H9 (cell line): ENCODE measurements around the gene PTPA. TPM values are rescaled to one million over a fixed set of nuclear protein-coding genes. Genes with fewer than 3 reads are reported as not detected.

ENCODE experiments used
- DNase-seq: peaks from one replicate; pipeline ENCODE4 v3.0.0-alpha.2; 2017
- H2AFZ ChIP-seq: one replicate; pipeline ENCODE4 v1.6.1; 2013; ENCODE audit warnings: mild to moderate bottlenecking, low read length, control low read depth, moderate library complexity
- H2AK5ac ChIP-seq: 2 replicates; pipeline ENCODE4 v1.6.1; 2013; ENCODE audit warnings: low read length, control low read depth, mixed read lengths; ENCODE audit not compliant: insufficient read length
- H2BK120ac ChIP-seq: one replicate; pipeline ENCODE4 v1.6.1; 2013; ENCODE audit warnings: low read depth, mild to moderate bottlenecking, low read length, control low read depth, inconsistent platforms; ENCODE audit not compliant: poor library complexity, severe bottlenecking
- H2BK12ac ChIP-seq: 2 replicates; pipeline ENCODE4 v1.6.1; 2013; ENCODE audit warnings: low read length, control low read depth, mixed read lengths, low read depth; ENCODE audit not compliant: insufficient read length
- H2BK15ac ChIP-seq: 2 replicates; pipeline ENCODE4 v1.6.1; 2013; ENCODE audit warnings: low read depth, low read length, control low read depth
- H2BK20ac ChIP-seq: one replicate; pipeline ENCODE4 v1.6.1; 2013; ENCODE audit warnings: low read depth, mild to moderate bottlenecking, low read length, control low read depth, inconsistent platforms; ENCODE audit not compliant: poor library complexity, severe bottlenecking
- H2BK5ac ChIP-seq: 2 replicates; pipeline ENCODE4 v1.6.1; 2013; ENCODE audit warnings: low read length, control low read depth, mixed read lengths; ENCODE audit not compliant: insufficient read length
- H3K14ac ChIP-seq: 2 replicates; pipeline ENCODE4 v1.6.1; 2013; ENCODE audit warnings: low read length, control low read depth; ENCODE audit not compliant: insufficient read depth
- H3K18ac ChIP-seq: 2 replicates; pipeline ENCODE4 v1.6.1; 2013; ENCODE audit warnings: low read depth, mild to moderate bottlenecking, mixed read lengths, low read length, control low read depth; ENCODE audit not compliant: insufficient read length
- H3K23ac ChIP-seq: 2 replicates; pipeline ENCODE4 v1.6.1; 2013; ENCODE audit warnings: low read length, control low read depth, mixed read lengths, low read depth; ENCODE audit not compliant: insufficient read length
- H3K23me2 ChIP-seq: 2 replicates; pipeline ENCODE4 v1.6.1; 2013; ENCODE audit warnings: low read depth, mild to moderate bottlenecking, mixed read lengths, low read length, control low read depth; ENCODE audit not compliant: insufficient read length, poor library complexity, severe bottlenecking
- H3K27ac ChIP-seq: 2 replicates; pipeline ENCODE4 v1.5.1; 2013; ENCODE audit warnings: low read length, control low read depth, mixed read lengths, low read depth; ENCODE audit not compliant: insufficient read length
- H3K27me3 ChIP-seq: 2 replicates; pipeline ENCODE4 v1.6.1; 2013; ENCODE audit warnings: low read length, control low read depth, inconsistent platforms; ENCODE audit not compliant: insufficient read depth
- H3K4ac ChIP-seq: 2 replicates; pipeline ENCODE4 v1.6.1; 2013; ENCODE audit warnings: low read depth, mild to moderate bottlenecking, control low read depth, inconsistent platforms, low read length, moderate library complexity
- H3K4me1 ChIP-seq: 2 replicates; pipeline ENCODE4 v1.6.1; 2013; ENCODE audit warnings: low read length, control low read depth, inconsistent platforms; ENCODE audit not compliant: insufficient read depth
- H3K4me2 ChIP-seq: 2 replicates; pipeline ENCODE4 v1.6.1; 2013; ENCODE audit warnings: low read length, control low read depth, mixed read lengths; ENCODE audit not compliant: insufficient read length, insufficient read depth
- H3K56ac ChIP-seq: 2 replicates; pipeline ENCODE4 v1.6.1; 2013; ENCODE audit warnings: low read depth, mild to moderate bottlenecking, mixed read lengths, low read length, control low read depth; ENCODE audit not compliant: insufficient read length
- H3K79me1 ChIP-seq: 2 replicates; pipeline ENCODE4 v1.6.1; 2013; ENCODE audit warnings: low read depth, mild to moderate bottlenecking, moderate library complexity, low read length, control low read depth, inconsistent platforms; ENCODE audit not compliant: insufficient read depth, poor library complexity, severe bottlenecking
- H3K79me2 ChIP-seq: 2 replicates; pipeline ENCODE4 v1.6.1; 2013; ENCODE audit warnings: low read length, control low read depth, inconsistent platforms; ENCODE audit not compliant: insufficient read depth
- H3K9ac ChIP-seq: 2 replicates; pipeline ENCODE4 v1.6.1; 2013; ENCODE audit warnings: low read length, control low read depth, mixed read lengths; ENCODE audit not compliant: insufficient read length; ENCODE audit errors: extremely low read depth
- H3K9me3 ChIP-seq: one replicate; pipeline ENCODE4 v1.6.1; 2013; ENCODE audit warnings: low read depth, low read length, inconsistent platforms; ENCODE audit not compliant: control insufficient read depth
- H3T11ph ChIP-seq: one replicate; pipeline ENCODE4 v1.6.1; 2013; ENCODE audit warnings: mild to moderate bottlenecking, low read length, control low read depth, inconsistent platforms
- H4K20me1 ChIP-seq: one replicate; pipeline ENCODE4 v1.6.1; 2013; ENCODE audit not compliant: control insufficient read depth, insufficient read length, insufficient read depth
- H4K5ac ChIP-seq: 2 replicates; pipeline ENCODE4 v1.6.1; 2013; ENCODE audit warnings: low read depth, mild to moderate bottlenecking, mixed read lengths, low read length, control low read depth; ENCODE audit not compliant: insufficient read length
- H4K8ac ChIP-seq: replicated peaks from 2 replicates; pipeline ENCODE4 v1.6.1; 2013; ENCODE audit warnings: low read length, control low read depth, mixed read lengths, low read depth; ENCODE audit not compliant: insufficient read length
- H4K91ac ChIP-seq: 2 replicates; pipeline ENCODE4 v1.6.1; 2013; ENCODE audit warnings: low read depth, mild to moderate bottlenecking, moderate library complexity, mixed read lengths, low read length, control low read depth; ENCODE audit not compliant: insufficient read length
- H3K27ac Mint-ChIP-seq, 3 experiments: 2 replicates in 2 of 3; 3 replicates in 1 of 3; pipeline ENCODE4 v1.8.0; 2020 to 2021; ENCODE audit warnings: mixed read lengths in 3 of 3, mild to moderate bottlenecking in 1 of 3, moderate library complexity in 1 of 3
- H3K27me3 Mint-ChIP-seq: 2 replicates; pipeline ENCODE4 v1.8.0; 2021; ENCODE audit warnings: low read depth, mild to moderate bottlenecking, moderate library complexity, mixed read lengths
- H3K36me3 Mint-ChIP-seq, 3 experiments: 2 replicates in 2 of 3; 3 replicates in 1 of 3; pipeline ENCODE4 v1.8.0; 2020 to 2021; ENCODE audit warnings: low read depth in 3 of 3, mixed read lengths in 3 of 3; ENCODE audit not compliant: insufficient read depth in 1 of 3
- H3K4me1 Mint-ChIP-seq, 2 experiments: 2 replicates each; pipeline ENCODE4 v1.8.0; 2020; ENCODE audit warnings: mixed read lengths in 2 of 2
- H3K4me3 Mint-ChIP-seq, 2 experiments: 2 replicates in 1 of 2; 3 replicates in 1 of 2; pipeline ENCODE4 v1.8.0; 2020 to 2021; ENCODE audit warnings: mild to moderate bottlenecking in 2 of 2, mixed read lengths in 2 of 2, moderate library complexity in 1 of 2
- H3K9me3 Mint-ChIP-seq, 2 experiments: 2 replicates in 1 of 2; 3 replicates in 1 of 2; pipeline ENCODE4 v1.8.0; 2020; ENCODE audit warnings: mild to moderate bottlenecking in 2 of 2, mixed read lengths in 2 of 2, moderate library complexity in 1 of 2
- WGBS: extraction: QIAGEN DNeasy Blood & Tissue Kit; methylation state at CpG from one replicate; pipeline ENCODE4 v1.1.7; 2013; ENCODE audit warnings: missing lambda C conversion rate, low lambda C conversion rate, mixed read lengths; ENCODE audit not compliant: insufficient read length; ENCODE audit errors: extremely low coverage; 5-methylcytosine and 5-hydroxymethylcytosine counted together
- total RNA-seq: library from RNA; stranded (reverse); gene quantifications from 2 replicates; pipeline ENCODE4 v1.2.1, GENCODE V29; 2021
- TF ChIP-seq, protein P1 (sequence below): fragments of 200-600 bp; sonication (generic); conservative IDR thresholded peaks from 3 replicates; pipeline ENCODE4 v1.8.0; 2021; ENCODE audit warnings: antibody characterized with exemption, mild to moderate bottlenecking

Gene PTPA
- total RNA-seq, 1 experiment from 2014 or later = 145 TPM

- Mint-ChIP-seq H3K36me3 (no peaks in the 10 kb centered on the region; a peak in 1 of 7 replicates), H3K4me1 (peaks cover 10 to 22% of the 10 kb centered on the region in 2 experiments), H3K9me3 (no peaks in the 10 kb centered on the region), H3K27me3 (peaks cover 3% of the 10 kb centered on the region; the same call in 1 of the 2 replicates), H3K4me3 (no peak overlapping the region), H3K27ac (peak overlapping the region in 1 of 3 experiments; percentile 90; a peak in 2 of 7 replicates)
- Histone ChIP-seq H2AK5ac (no peak overlapping the region), H3K14ac (no peak overlapping the region), H3K4me1 (no peaks in the 10 kb centered on the region; the same call in 1 of the 2 replicates), H3K79me2 (peaks cover 2% of the 10 kb centered on the region; the same call in 1 of the 2 replicates), H3K9me3 (no peaks in the 10 kb centered on the region), H4K8ac (no peak overlapping the region), H4K5ac (no peak overlapping the region), H2BK12ac (no peak overlapping the region), H3K79me1 (peaks cover 2% of the 10 kb centered on the region), H4K91ac (no peak overlapping the region), H3K9ac (no peak overlapping the region), H3K56ac (no peak overlapping the region), H3T11ph (no peak overlapping the region), H3K4ac (no peak overlapping the region), H3K27ac (no peak overlapping the region), H3K18ac (no peak overlapping the region), H3K27me3 (no peaks in the 10 kb centered on the region), H3K23ac (no peak overlapping the region), H3K4me2 (no peak overlapping the region), H2BK15ac (no peak overlapping the region), H2AFZ (no peak overlapping the region), H3K23me2 (peaks cover 10% of the 10 kb centered on the region), H4K20me1 (no peaks in the 10 kb centered on the region), H2BK120ac (no peak overlapping the region), H2BK5ac (no peak overlapping the region), H2BK20ac (no peak overlapping the region)
- TF ChIP-seq, protein P1, sequence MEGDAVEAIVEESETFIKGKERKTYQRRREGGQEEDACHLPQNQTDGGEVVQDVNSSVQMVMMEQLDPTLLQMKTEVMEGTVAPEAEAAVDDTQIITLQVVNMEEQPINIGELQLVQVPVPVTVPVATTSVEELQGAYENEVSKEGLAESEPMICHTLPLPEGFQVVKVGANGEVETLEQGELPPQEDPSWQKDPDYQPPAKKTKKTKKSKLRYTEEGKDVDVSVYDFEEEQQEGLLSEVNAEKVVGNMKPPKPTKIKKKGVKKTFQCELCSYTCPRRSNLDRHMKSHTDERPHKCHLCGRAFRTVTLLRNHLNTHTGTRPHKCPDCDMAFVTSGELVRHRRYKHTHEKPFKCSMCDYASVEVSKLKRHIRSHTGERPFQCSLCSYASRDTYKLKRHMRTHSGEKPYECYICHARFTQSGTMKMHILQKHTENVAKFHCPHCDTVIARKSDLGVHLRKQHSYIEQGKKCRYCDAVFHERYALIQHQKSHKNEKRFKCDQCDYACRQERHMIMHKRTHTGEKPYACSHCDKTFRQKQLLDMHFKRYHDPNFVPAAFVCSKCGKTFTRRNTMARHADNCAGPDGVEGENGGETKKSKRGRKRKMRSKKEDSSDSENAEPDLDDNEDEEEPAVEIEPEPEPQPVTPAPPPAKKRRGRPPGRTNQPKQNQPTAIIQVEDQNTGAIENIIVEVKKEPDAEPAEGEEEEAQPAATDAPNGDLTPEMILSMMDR = no peak
- WGBS = no CpG with 5 or more reads among the region's 11 CpGs
- no peak for DNase-seq
Measured at GRCh38 chr9:129076640-129077037, 34.6 kb upstream of the PTPA start.
